HG03575 (cell line): ENCODE measurements around the gene DCAF17.
"Not testable (repeated sequence)": the region's sequence is repeated elsewhere in the genome, so short reads cannot be mapped to it uniquely, and the experiment has no call there.

Source experiments
- ATAC-seq: cut with Tn5 transposase; IDR thresholded peaks from one replicate; pipeline ENCODE4 v1.9.1; 2021; ENCODE audit not compliant: unreplicated experiment, insufficient number of reproducible peaks, low FRiP score; ENCODE audit errors: extremely low read depth

Gene DCAF17

DNA sequence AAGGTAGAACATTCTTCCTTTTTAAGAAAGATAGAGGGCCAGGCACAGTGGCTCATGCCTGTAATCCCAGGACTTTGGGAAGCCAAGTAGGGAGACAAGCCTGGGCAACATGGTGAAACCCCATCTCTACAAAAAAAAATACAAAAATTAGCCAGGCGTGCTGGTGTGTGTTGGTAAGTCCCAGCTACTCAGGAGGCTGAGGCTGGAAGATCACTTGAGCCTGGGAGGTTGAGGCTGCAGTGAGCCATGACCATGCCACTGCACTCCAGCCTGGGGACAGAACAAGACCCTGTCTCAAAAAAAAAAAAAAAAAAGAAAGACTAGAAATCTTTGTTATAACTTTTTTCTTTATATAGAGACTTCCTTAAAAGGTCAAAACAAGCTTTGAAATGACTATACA lies 96.8 kb downstream of the DCAF17 start:
- ATAC-seq, result not testable (repeated sequence)

- ATAC-seq, result no peak
Observed at GRCh38 chr2:171531291-171531690, 97.3 kb downstream of the DCAF17 start.

DNA sequence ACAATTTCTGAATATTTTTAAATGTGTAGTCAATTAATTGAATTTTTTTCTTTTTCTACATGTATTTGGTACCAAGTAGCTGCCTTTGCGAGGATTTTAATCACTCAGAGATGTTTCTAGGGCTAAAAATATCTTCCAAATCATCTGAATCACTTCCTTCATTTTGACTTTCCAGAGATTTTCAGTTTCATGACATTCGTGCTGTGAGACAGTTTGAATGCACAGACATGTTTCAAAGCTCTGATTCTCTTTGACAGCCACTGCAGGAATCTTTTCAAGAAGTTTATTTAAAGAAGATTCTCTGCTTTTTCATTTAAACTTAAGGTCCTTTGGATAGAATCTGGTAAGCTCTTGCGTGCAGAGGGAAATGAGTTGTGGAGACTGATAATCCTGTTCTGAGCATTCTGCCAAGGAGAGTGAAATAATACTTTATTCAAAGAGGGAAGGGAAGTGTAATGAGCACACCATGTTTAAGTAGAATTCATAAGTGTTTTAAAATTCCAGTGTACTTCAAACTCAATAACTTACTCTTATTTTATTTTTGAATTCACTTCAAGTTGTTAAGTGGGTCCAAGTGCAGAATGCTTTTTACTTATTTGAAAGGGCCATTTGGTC lies 97.9 kb downstream of the DCAF17 start:
- no peak for ATAC-seq

DNA sequence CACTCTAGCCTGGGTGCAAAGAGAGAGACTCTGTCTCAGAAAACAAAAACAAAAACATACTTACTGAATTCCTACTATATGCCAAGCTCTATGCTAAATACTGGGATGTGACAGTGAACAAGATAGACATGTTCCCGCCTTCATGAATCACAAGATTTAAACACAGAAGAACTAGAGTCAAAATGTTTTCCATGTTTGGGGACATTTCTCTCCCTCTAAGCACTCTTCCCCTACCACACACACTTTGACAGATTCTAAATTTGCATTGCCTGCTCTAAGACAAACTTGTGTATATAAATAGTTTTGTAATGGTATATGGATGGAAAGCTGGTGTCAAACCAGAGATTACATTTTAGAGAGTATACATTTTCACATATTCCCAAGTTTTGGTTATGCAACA lies 99.3 kb downstream of the DCAF17 start:
- no peak for ATAC-seq
